GM12873 (cell line): ENCODE data around the gene TGFBR3L.

Experiments used
- TF ChIP-seq, protein P1 (sequence below): IDR thresholded peaks from 2 replicates; pipeline ENCODE4 v1.5.1; 2012; ENCODE audit warnings: low read depth, mild to moderate bottlenecking, moderate library complexity, low read length, control low read depth; ENCODE audit not compliant: insufficient read depth; ENCODE audit errors: missing control alignments

The TGFBR3L gene

GRCh38 chr19:7914598-7915045, at the start of gene TGFBR3L:
TSS of gene TGFBR3L (plus strand) at chr19:7914830.
- TF ChIP-seq, protein P1, sequence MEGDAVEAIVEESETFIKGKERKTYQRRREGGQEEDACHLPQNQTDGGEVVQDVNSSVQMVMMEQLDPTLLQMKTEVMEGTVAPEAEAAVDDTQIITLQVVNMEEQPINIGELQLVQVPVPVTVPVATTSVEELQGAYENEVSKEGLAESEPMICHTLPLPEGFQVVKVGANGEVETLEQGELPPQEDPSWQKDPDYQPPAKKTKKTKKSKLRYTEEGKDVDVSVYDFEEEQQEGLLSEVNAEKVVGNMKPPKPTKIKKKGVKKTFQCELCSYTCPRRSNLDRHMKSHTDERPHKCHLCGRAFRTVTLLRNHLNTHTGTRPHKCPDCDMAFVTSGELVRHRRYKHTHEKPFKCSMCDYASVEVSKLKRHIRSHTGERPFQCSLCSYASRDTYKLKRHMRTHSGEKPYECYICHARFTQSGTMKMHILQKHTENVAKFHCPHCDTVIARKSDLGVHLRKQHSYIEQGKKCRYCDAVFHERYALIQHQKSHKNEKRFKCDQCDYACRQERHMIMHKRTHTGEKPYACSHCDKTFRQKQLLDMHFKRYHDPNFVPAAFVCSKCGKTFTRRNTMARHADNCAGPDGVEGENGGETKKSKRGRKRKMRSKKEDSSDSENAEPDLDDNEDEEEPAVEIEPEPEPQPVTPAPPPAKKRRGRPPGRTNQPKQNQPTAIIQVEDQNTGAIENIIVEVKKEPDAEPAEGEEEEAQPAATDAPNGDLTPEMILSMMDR = no peak

DNA sequence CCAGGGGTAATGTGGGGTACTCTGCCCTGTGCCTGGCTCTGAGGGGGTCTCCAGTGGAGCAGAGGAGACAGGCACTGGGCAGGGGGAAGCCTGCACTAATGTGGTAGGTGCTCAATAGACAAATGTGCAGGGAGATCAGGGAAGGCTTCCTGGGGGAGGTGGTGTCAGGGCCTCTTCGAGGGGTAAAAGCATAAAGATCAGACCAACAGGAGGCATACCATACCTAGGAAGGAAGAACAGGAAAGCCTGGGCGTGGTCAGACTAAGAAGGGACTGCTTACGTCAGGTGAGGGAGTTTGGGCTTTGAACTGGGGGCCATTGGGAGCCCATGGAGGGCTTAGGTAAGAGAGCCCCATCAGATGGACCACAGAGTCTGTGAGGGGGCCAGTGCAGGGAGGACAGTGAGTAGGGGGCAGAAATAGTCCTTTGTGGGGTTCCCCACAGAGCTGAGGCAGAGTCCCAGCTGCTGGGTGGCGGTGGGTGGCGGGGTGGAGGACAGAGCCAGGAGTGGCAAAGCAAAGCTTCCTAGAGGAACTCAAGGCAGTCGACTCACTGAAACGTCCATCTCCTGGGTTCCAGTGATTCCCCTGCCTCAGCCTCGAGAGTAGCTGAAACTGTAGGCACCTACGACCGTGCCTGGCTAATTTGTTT, 49.2 kb upstream of the TGFBR3L start:
- TF ChIP-seq, protein P1 = no peak

- TF ChIP-seq, protein P1 = no peak
These were observed 48.1 kb upstream of the TGFBR3L start for GRCh38 chr19:7866399-7867091.

GRCh38 chr19:7867092-7867844, 47.4 kb upstream of the TGFBR3L start:
- TF ChIP-seq, protein P1 = no peak

DNA sequence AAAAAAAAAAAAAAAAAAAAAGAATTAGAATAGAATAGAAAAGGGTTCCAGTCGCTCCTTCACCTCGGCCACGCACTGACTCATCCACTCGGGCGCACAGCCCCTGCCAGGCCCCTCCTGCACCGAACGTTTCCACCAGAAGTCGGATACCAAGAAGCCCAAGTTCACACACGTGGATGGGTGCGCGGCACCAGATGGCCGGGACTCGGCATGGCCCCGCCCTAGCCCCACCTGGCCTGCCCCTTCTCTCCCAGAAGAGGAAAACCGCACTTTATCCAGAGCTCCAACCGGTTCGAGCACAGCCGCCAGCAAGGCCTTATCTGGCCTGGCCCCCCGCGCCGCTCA, 46.3 kb upstream of the TGFBR3L start:
- TF ChIP-seq, protein P1 = no peak

- TF ChIP-seq, protein P1 = peak; percentile 75
These were observed 45.8 kb upstream of the TGFBR3L start for GRCh38 chr19:7868671-7869452.
